ENCODE data around the gene PAFAH2.

PAFAH2 gene

DNA sequence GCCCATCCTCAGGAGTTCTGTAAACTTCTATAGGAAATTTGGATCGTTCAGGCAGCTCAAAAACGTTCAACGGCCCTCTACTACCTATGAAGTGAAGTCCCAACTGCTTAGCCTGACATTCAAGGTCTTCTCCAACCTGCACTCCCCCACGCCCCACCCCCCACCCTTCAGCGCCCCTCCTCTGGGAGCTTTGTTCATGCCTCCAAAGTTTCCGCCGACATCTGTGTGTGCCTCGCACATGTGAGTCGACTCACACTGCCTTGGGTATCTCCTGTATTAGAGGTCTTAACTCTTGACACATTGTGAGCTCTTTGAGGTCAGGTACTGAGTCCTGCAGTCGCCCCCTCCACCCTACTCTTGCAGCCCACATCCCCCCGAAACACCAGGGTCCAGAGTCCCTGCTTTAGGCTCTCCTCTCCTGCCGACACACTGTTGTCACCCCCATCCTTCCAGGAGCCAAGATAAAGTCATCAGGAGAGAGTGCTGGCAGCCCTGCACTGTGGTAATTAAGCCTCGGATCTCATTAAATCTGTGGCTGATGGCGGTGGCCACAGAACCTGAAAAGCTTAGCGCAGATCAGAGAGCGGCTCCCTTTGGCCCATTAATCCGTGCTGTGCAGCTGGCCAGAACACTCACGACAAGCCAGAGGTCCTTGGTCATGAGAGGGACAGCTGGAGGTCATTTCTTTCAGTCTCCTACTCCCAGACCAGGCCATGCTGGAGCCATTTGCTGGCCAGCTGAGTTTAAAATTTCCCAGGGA, 1.4 kb upstream of the PAFAH2 start:
- no peak for DNase-seq (ENCODE audit: low read depth, low spot score)
- CTCF ChIA-PET: interaction anchor here (0.5 to 12.5 kb wide), 15 partner anchors 9 to 321 kb away, joined by 3 to 609 read pairs (median 3); partner anchors contain the start of genes PAQR7 and STMN1
- no peak overlapping the region for H3K4me3 ChIP-seq (ENCODE audit: low read depth, low read length)
- POLR2A ChIA-PET: no interaction called here
- TF ChIP-seq, protein P1, sequence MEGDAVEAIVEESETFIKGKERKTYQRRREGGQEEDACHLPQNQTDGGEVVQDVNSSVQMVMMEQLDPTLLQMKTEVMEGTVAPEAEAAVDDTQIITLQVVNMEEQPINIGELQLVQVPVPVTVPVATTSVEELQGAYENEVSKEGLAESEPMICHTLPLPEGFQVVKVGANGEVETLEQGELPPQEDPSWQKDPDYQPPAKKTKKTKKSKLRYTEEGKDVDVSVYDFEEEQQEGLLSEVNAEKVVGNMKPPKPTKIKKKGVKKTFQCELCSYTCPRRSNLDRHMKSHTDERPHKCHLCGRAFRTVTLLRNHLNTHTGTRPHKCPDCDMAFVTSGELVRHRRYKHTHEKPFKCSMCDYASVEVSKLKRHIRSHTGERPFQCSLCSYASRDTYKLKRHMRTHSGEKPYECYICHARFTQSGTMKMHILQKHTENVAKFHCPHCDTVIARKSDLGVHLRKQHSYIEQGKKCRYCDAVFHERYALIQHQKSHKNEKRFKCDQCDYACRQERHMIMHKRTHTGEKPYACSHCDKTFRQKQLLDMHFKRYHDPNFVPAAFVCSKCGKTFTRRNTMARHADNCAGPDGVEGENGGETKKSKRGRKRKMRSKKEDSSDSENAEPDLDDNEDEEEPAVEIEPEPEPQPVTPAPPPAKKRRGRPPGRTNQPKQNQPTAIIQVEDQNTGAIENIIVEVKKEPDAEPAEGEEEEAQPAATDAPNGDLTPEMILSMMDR (IDR thresholded peaks at IDR 0.05; ENCODE audit: insufficient read depth, low read length, missing control alignments): no peak

- TF ChIP-seq, protein P1 (IDR thresholded peaks at IDR 0.05; ENCODE audit: insufficient read depth, low read length, missing control alignments): no peak
- H3K4me3 ChIP-seq (ENCODE audit: low read depth, low read length): peak overlapping the region; percentile 67
- ChIA-PET CTCF (interaction anchor here (0.6 to 12.5 kb wide), 28 partner anchors 8 to 199 kb away, joined by 3 to 609 read pairs (median 4); partner anchors contain the start of genes PAQR7 and STMN1), POLR2A (interaction anchor here (0.6 to 2.1 kb wide), 3 partner anchors 35 to 106 kb away, joined by 4 to 14 read pairs (median 4); no protein-coding TSS in a partner anchor)
- no peak for DNase-seq (ENCODE audit: low read depth, low spot score)
These were observed 666 bp downstream of the PAFAH2 start for GRCh38 chr1:25996966-25997827.

DNA sequence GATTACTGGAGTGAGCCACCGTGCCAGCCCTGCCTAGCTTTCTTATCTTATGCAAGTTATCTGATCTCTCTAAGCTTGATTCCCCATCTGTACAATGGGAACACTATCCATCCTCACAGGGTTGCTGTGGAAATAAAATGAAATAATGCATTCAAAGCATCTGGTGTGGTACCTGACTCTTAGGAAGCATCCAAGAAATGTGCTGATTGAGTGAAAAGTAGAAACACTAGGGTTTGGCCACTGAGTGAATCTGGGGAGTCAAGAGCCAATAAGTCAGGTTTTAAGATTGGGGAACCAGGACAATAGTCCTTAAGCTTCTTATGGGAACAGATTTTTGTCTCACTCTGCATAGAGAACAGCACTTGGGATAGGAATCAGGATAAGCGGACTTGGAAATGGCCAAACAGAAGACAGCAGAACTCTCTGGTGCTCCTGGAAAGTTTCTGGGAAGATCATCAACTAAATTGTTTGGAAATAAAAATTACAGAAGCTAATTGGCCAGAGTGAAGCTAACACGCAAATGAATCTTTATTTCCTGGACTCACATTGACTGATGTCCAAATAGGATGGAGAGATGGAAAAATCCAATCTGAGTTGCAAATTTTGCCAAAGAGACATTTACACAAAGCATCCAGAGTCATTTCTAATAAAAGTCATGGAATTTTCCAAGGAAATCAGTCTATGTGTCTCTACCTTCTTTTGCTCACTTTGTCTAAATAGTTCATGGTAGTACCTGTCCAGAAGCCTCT, 3.3 kb downstream of the PAFAH2 start:
- POLR2A ChIA-PET: no interaction called here

DNA sequence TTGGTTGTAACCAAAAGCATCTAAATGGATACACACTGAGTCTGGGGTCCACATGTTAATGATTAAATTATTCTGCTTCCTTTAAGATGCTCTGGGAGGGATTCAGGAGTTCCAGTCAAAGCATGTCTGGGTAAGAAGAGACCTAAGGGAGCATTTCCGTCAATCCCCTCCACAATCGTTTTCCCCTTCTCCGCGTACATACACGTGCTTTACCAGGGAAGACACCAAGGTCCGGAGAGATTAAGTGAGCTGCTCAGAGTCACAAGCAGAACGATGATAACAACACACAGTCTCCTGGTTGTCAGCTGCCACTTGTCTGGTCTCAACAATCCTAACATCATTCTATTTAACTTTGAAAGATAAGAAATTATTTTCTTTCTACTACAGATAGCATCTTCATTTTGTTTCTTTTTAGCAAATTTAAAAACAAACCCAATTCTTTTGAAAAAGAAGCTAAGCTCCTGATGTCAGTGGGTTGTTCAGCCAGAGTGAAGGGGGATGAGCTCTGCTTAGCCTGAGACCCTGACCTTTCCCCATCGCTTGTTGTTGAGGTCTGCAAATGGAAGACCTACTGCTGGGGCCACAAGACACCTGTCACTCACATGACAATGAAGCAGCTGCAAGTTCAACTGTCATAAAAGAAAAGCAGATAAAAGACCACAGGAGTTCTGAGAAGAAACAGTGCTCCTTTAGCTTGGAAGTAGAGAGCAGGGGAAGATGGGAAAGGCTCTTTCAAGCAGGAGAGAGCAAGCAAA, 4.5 kb downstream of the PAFAH2 start:
- DNase-seq (ENCODE audit: low read depth, low spot score): no peak
- TF ChIP-seq, protein P1 (IDR thresholded peaks at IDR 0.05; ENCODE audit: insufficient read depth, low read length, missing control alignments): no peak
- ChIA-PET POLR2A (no interaction called here), CTCF (interaction anchor here (0.5 to 12.5 kb wide), 4 partner anchors 10 to 119 kb away, joined by 3 to 609 read pairs (median 4); partner anchors contain the start of gene STMN1)
- H3K4me3 ChIP-seq (ENCODE audit: low read depth, low read length): no peak overlapping the region

More for the DNA sequence above, 3.3 kb downstream of the PAFAH2 start:
- no peak for DNase-seq (ENCODE audit: low read depth, low spot score)
- CTCF ChIA-PET: interaction anchor here (0.9 to 12.5 kb wide), 5 partner anchors 11 to 119 kb away, joined by 3 to 609 read pairs (median 3); partner anchors contain the start of genes PAQR7 and STMN1
- H3K4me3 ChIP-seq (ENCODE audit: low read depth, low read length): no peak overlapping the region
- TF ChIP-seq, protein P1 (IDR thresholded peaks at IDR 0.05; ENCODE audit: insufficient read depth, low read length, missing control alignments): no peak

DNA sequence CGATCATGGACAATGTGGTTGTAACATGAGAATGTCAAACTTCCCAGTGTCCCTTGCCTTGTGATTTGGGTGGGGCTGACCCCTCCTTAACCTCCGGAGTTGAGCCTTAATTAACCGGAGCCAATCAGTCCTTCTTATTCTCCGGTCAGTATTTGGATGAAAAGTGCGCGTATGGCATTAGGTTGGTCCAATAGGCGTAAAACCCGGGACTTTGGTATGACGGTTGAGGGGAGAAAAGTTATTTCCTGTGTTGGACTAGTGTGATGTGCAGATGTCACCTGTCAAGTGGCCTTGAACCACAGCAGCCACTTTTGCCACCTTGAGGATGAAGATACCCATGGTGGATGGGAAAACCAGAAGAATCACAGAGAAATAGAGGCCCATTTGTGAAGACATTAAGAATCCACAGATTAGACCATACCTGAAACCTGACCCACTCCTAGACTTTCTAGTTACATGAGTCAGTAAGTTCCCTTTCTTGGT, 5.1 kb downstream of the PAFAH2 start:
- TF ChIP-seq, protein P1 (IDR thresholded peaks at IDR 0.05; ENCODE audit: insufficient read depth, low read length, missing control alignments): no peak
- ChIA-PET CTCF (interaction anchor here (1.0 to 12.5 kb wide), 2 partner anchors 11 to 94 kb away, joined by 4 to 609 read pairs; partner anchors contain the start of gene STMN1), POLR2A (no interaction called here)
- no peak overlapping the region for H3K4me3 ChIP-seq (ENCODE audit: low read depth, low read length)
- DNase-seq (ENCODE audit: low read depth, low spot score): no peak
